Pons (tissue), 1 donor: ENCODE results near the gene TMEM258.

Source experiments
- DNase-seq: peaks from one replicate; pipeline ENCODE4 v3.0.0-alpha.2; 2016; ENCODE audit warnings: low spot score

The TMEM258 gene

DNA sequence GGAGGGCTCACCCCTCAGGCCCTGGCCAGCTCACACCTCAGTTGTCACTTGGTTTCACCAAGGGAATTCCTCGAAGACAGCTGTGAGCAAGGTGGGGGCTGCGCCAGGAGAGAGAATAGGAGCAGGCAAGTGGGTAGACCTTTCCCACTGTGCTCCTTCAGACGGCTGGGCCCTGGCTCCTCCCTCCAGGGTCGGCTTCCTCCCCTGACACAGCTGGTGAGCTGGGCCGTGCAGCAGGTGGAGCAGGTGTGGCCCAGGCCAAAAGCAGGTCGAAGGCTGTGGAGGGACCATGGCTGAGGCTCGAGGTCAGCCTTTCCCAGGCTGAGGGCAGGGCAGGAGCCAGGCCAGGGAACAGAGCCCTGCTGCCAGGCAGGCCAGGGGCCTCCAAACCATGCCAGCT, 52.4 kb downstream of the TMEM258 start:
- no peak for DNase-seq

DNA sequence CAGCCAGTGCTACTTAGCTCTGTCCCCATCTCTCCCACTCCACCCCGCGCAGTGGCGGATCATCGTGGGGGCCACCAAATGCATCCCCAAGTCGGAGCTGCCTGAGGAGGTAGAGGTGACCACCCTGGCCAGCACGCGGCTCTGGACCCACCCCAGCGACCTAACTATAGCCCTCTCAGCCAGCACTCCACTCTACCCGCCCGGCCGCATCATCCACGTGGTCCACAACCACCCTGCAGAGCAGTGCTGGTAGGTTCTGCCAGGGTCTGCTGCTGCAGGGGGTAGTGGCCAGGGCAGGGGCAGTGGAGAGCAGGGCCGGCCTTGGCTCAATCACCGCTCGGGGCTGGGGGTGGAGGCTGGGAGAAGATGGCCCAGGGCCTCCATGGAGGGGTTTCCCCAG, 53.0 kb downstream of the TMEM258 start:
- DNase-seq: no peak
